SK-N-SH treated with all-trans-retinoic acid at 6 μM for 48 hours (cell line): ENCODE results near the gene ZNF646.

ENCODE experiments used
- ARNTL ChIP-seq: fragments of 450-650 bp; formaldehyde crosslinking; IDR thresholded peaks from 2 replicates; pipeline ENCODE4 v1.5.0; 2020; ENCODE audit warnings: low read depth, mild to moderate bottlenecking, moderate library complexity, borderline replicate concordance
- ESRRG ChIP-seq: fragments of 250-450 bp; sonication (Bioruptor Pico); IDR thresholded peaks from 2 replicates; pipeline ENCODE4 v1.6.1; 2021; ENCODE audit warnings: mild to moderate bottlenecking
- GLIS3 ChIP-seq: fragments of 250-450 bp; sonication (Bioruptor Pico); IDR thresholded peaks from 2 replicates; pipeline ENCODE4 v1.5.0; 2020; ENCODE audit warnings: mild to moderate bottlenecking, moderate library complexity
- ISL1 ChIP-seq: fragments of 250-450 bp; sonication (Bioruptor Pico); IDR thresholded peaks from 2 replicates; pipeline ENCODE4 v2.1.2; 2022; ENCODE audit warnings: mild to moderate bottlenecking, moderate library complexity
- OSR1 ChIP-seq: fragments of 250-450 bp; sonication (Bioruptor Pico); IDR thresholded peaks from 2 replicates; pipeline ENCODE4 v1.8.0; 2022; ENCODE audit warnings: moderate library complexity, mild to moderate bottlenecking, inconsistent platforms
- RARB ChIP-seq: fragments of 250-450 bp; sonication (Bioruptor Pico); IDR thresholded peaks from 2 replicates; pipeline ENCODE4 v1.8.0; 2021; ENCODE audit warnings: mild to moderate bottlenecking, moderate library complexity
- SNAI2 ChIP-seq: fragments of 250-450 bp; sonication (Bioruptor Pico); IDR thresholded peaks from 2 replicates; pipeline ENCODE4 v1.5.0; 2020; ENCODE audit warnings: mild to moderate bottlenecking, moderate library complexity
- TOX ChIP-seq: fragments of 250-450 bp; sonication (Bioruptor Pico); IDR thresholded peaks from 2 replicates; pipeline ENCODE4 v1.8.0; 2021; ENCODE audit warnings: mild to moderate bottlenecking, moderate library complexity, borderline replicate concordance
- ZC3H10 ChIP-seq: fragments of 250-450 bp; sonication (Bioruptor Pico); IDR thresholded peaks from 2 replicates; pipeline ENCODE4 v1.5.1; 2021; ENCODE audit warnings: mild to moderate bottlenecking, moderate library complexity
- ZFP3 ChIP-seq: fragments of 250-450 bp; sonication (Bioruptor Pico); IDR thresholded peaks from 2 replicates; pipeline ENCODE4 v1.5.0; 2020; ENCODE audit warnings: mild to moderate bottlenecking, moderate library complexity
- ZFP30 ChIP-seq: fragments of 450-650 bp; formaldehyde crosslinking; IDR thresholded peaks from 2 replicates; pipeline ENCODE4 v1.5.0; 2022; ENCODE audit warnings: mild to moderate bottlenecking, moderate library complexity
- TF ChIP-seq, protein P1 (sequence below): fragments of 250-450 bp; sonication (Bioruptor Pico); IDR thresholded peaks from 2 replicates; pipeline ENCODE4 v1.5.1; 2021; ENCODE audit warnings: mild to moderate bottlenecking, moderate library complexity
- TF ChIP-seq, protein P2 (sequence below): fragments of 250-450 bp; sonication (Bioruptor Pico); IDR thresholded peaks from 2 replicates; pipeline ENCODE4 v1.8.0; 2021; ENCODE audit warnings: low read depth, mild to moderate bottlenecking, moderate library complexity, borderline replicate concordance
- TF ChIP-seq, protein P3 (sequence below): fragments of 250-450 bp; sonication (Bioruptor Pico); IDR thresholded peaks from 2 replicates; pipeline ENCODE4 v1.8.0; 2020; ENCODE audit warnings: mild to moderate bottlenecking, moderate library complexity, borderline replicate concordance

DNA sequence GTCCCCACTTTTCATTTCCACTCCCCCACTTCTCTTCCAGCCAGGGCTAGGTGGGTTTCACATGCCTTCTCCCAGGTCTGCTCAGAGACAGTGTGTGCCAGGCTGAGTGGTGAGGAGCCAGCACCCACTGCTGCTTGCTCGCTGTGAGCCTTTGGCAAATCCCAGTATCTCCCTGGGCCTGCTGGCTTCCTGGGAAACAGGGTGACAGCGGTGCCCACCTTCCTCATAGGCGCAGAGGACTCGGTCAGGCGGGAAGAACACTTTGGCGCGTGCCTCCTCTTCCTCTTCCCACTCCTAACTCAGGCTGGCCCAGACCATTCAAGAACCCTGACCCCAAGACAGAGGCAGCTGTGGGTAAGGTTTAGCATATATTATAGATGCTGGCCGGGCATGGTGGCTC, 15.0 kb downstream of the ZNF646 start:
- TF ChIP-seq RARB (CRISPR knock-in tag) = no peak
- TF ChIP-seq ISL1 (CRISPR knock-in tag) = no peak
- no peak for TF ChIP-seq SNAI2
- TF ChIP-seq, protein P1, sequence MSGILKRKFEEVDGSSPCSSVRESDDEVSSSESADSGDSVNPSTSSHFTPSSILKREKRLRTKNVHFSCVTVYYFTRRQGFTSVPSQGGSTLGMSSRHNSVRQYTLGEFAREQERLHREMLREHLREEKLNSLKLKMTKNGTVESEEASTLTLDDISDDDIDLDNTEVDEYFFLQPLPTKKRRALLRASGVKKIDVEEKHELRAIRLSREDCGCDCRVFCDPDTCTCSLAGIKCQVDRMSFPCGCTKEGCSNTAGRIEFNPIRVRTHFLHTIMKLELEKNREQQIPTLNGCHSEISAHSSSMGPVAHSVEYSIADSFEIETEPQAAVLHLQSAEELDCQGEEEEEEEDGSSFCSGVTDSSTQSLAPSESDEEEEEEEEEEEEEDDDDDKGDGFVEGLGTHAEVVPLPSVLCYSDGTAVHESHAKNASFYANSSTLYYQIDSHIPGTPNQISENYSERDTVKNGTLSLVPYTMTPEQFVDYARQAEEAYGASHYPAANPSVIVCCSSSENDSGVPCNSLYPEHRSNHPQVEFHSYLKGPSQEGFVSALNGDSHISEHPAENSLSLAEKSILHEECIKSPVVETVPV (CRISPR knock-in tag) = no peak
- TF ChIP-seq GLIS3 (CRISPR knock-in tag) = no peak
- no peak for TF ChIP-seq TOX (CRISPR knock-in tag)
- TF ChIP-seq, protein P2, sequence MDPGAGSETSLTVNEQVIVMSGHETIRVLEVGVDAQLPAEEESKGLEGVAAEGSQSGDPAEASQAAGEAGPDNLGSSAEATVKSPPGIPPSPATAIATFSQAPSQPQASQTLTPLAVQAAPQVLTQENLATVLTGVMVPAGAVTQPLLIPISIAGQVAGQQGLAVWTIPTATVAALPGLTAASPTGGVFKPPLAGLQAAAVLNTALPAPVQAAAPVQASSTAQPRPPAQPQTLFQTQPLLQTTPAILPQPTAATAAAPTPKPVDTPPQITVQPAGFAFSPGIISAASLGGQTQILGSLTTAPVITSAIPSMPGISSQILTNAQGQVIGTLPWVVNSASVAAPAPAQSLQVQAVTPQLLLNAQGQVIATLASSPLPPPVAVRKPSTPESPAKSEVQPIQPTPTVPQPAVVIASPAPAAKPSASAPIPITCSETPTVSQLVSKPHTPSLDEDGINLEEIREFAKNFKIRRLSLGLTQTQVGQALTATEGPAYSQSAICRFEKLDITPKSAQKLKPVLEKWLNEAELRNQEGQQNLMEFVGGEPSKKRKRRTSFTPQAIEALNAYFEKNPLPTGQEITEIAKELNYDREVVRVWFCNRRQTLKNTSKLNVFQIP (CRISPR knock-in tag) = no peak
- TF ChIP-seq OSR1 (CRISPR knock-in tag) = no peak
- no peak for TF ChIP-seq ZFP30 (CRISPR knock-in tag)
- TF ChIP-seq ZFP3 (CRISPR knock-in tag) = no peak
- no peak for TF ChIP-seq ZC3H10 (CRISPR knock-in tag)
- TF ChIP-seq ARNTL (CRISPR knock-in tag) = no peak
- TF ChIP-seq, protein P3, sequence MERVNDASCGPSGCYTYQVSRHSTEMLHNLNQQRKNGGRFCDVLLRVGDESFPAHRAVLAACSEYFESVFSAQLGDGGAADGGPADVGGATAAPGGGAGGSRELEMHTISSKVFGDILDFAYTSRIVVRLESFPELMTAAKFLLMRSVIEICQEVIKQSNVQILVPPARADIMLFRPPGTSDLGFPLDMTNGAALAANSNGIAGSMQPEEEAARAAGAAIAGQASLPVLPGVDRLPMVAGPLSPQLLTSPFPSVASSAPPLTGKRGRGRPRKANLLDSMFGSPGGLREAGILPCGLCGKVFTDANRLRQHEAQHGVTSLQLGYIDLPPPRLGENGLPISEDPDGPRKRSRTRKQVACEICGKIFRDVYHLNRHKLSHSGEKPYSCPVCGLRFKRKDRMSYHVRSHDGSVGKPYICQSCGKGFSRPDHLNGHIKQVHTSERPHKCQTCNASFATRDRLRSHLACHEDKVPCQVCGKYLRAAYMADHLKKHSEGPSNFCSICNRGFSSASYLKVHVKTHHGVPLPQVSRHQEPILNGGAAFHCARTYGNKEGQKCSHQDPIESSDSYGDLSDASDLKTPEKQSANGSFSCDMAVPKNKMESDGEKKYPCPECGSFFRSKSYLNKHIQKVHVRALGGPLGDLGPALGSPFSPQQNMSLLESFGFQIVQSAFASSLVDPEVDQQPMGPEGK (CRISPR knock-in tag) = no peak
- TF ChIP-seq ESRRG (CRISPR knock-in tag) = no peak
